Liver (tissue), 9 donors: ENCODE measurements around the gene STX2. TPM values are rescaled to one million over a fixed set of nuclear protein-coding genes. Genes with fewer than 3 reads are reported as not detected.

Experiments
- DNase-seq: peaks from one replicate; pipeline ENCODE4 v3.0.0-alpha.2; 2017; ENCODE audit warnings: low spot score
- H3K27ac ChIP-seq, 2 donors: one replicate each; pipeline ENCODE4 v1.7.0; 2013; ENCODE audit warnings: inconsistent platforms in 2 of 2, low read length in 2 of 2, control low read depth in 1 of 2, low read depth in 1 of 2, mild to moderate bottlenecking in 1 of 2
- H3K27me3 ChIP-seq, 4 donors: one replicate each; pipeline versions ENCODE4 v1.6.1 to v1.7.0; 2013; ENCODE audit warnings: low read length in 3 of 4, inconsistent platforms in 1 of 4, mild to moderate bottlenecking in 1 of 4, moderate library complexity in 1 of 4; ENCODE audit not compliant: control insufficient read depth in 4 of 4, insufficient read depth in 4 of 4
- H3K36me3 ChIP-seq, 4 donors: one replicate each; pipeline versions ENCODE4 v1.6.1 to v1.7.0; 2013; ENCODE audit warnings: low read length in 3 of 4, mild to moderate bottlenecking in 3 of 4, low read depth in 1 of 4, moderate library complexity in 1 of 4; ENCODE audit not compliant: control insufficient read depth in 4 of 4, insufficient read depth in 3 of 4
- H3K4me1 ChIP-seq, 4 donors: one replicate each; pipeline versions ENCODE4 v1.6.1 to v1.7.0; 2013; ENCODE audit warnings: low read length in 3 of 4, mild to moderate bottlenecking in 3 of 4, moderate library complexity in 1 of 4; ENCODE audit not compliant: control insufficient read depth in 4 of 4, insufficient read depth in 4 of 4
- H3K4me3 ChIP-seq, 3 donors: one replicate each; pipeline versions ENCODE4 v1.6.1 to v1.7.0; 2013; ENCODE audit warnings: low read length in 3 of 3, control low read depth in 1 of 3, low read depth in 1 of 3, mild to moderate bottlenecking in 1 of 3
- H3K9ac ChIP-seq, 2 donors: one replicate each; pipeline ENCODE4 v1.7.0; 2013; ENCODE audit warnings: low read length in 2 of 2, mild to moderate bottlenecking in 2 of 2, moderate library complexity in 2 of 2, control low read depth in 1 of 2, low read depth in 1 of 2
- H3K9me3 ChIP-seq, 4 donors: one replicate each; pipeline versions ENCODE4 v1.6.1 to v1.7.0; 2013; ENCODE audit warnings: low read length in 3 of 4; ENCODE audit not compliant: control insufficient read depth in 4 of 4
- EGR1 ChIP-seq, 2 donors: IDR thresholded peaks; 2 replicates each; pipeline ENCODE4 v1.6.1; 2016 to 2018; ENCODE audit warnings: antibody characterized with exemption in 2 of 2, low read depth in 2 of 2
- FOXA1 ChIP-seq: IDR thresholded peaks from 2 replicates; pipeline ENCODE4 v1.6.1; 2016; ENCODE audit warnings: antibody characterized with exemption
- FOXA2 ChIP-seq: IDR thresholded peaks from 2 replicates; pipeline ENCODE4 v1.6.1; 2016; ENCODE audit warnings: antibody characterized with exemption
- GABPA ChIP-seq, 2 donors: IDR thresholded peaks in 1 of 2; conservative IDR thresholded peaks in 1 of 2; 2 replicates each; pipeline ENCODE4 v1.6.1; 2016; ENCODE audit warnings: antibody characterized with exemption in 2 of 2, mild to moderate bottlenecking in 1 of 2, moderate library complexity in 1 of 2
- HNF4A ChIP-seq, 2 donors: conservative IDR thresholded peaks; 2 replicates each; pipeline ENCODE4 v1.6.1; 2016; ENCODE audit warnings: antibody characterized with exemption in 2 of 2, mild to moderate bottlenecking in 2 of 2
- HNF4G ChIP-seq: IDR thresholded peaks from 2 replicates; pipeline ENCODE4 v1.6.1; 2016; ENCODE audit warnings: antibody characterized with exemption
- JUND ChIP-seq, 2 donors: IDR thresholded peaks; 2 replicates each; pipeline ENCODE4 v1.6.1; 2016; ENCODE audit warnings: antibody characterized with exemption in 2 of 2
- NR2F2 ChIP-seq: IDR thresholded peaks from 2 replicates; pipeline ENCODE4 v1.6.1; 2016; ENCODE audit warnings: antibody characterized with exemption
- RAD21 ChIP-seq, 2 donors: IDR thresholded peaks; 2 replicates each; pipeline ENCODE4 v1.6.1; 2016; ENCODE audit warnings: antibody characterized with exemption in 2 of 2, mild to moderate bottlenecking in 2 of 2
- RXRA ChIP-seq, 2 donors: IDR thresholded peaks; 2 replicates each; pipeline ENCODE4 v1.6.1; 2017 to 2018; ENCODE audit warnings: antibody characterized with exemption in 2 of 2, mild to moderate bottlenecking in 1 of 2
- SP1 ChIP-seq: IDR thresholded peaks from 2 replicates; pipeline ENCODE4 v1.6.1; 2018; ENCODE audit warnings: antibody characterized with exemption, mild to moderate bottlenecking
- TAF1 ChIP-seq: conservative IDR thresholded peaks from 2 replicates; pipeline ENCODE4 v1.6.1; 2016; ENCODE audit warnings: antibody characterized with exemption, mild to moderate bottlenecking
- YY1 ChIP-seq: IDR thresholded peaks from 2 replicates; pipeline ENCODE4 v1.6.1; 2016; ENCODE audit warnings: antibody characterized with exemption, mild to moderate bottlenecking
- WGBS: extraction: QIAGEN DNeasy Blood & Tissue Kit; methylation state at CpG from one replicate; pipeline ENCODE4 v1.1.7; 2013; 5-methylcytosine and 5-hydroxymethylcytosine counted together
- polyA plus RNA-seq, 2 donors: library from polyadenylated mRNA; stranded (reverse) in 1 of 2; unstranded in 1 of 2; fragments of 200-250 nt in 1 of 2; fragments of >200 nt in 1 of 2; fragmentation: Nextera tagmentation in 1 of 2; extraction: Ambion mirVana in 1 of 2; gene quantifications; one replicate each; pipeline versions ENCODE4 v1.2.1 to v1.2.3, GENCODE V29; 2013 to 2015
- total RNA-seq, 2 donors: library from RNA; depleted of rRNA; stranded (reverse); fragments of >200 nt; gene quantifications; one replicate each; pipeline ENCODE4 v1.2.3, GENCODE V29; 2014
- TF ChIP-seq, protein P1 (sequence below): IDR thresholded peaks from 2 replicates; pipeline ENCODE4 v1.6.1; 2016; ENCODE audit warnings: antibody characterized with exemption, mild to moderate bottlenecking
- TF ChIP-seq, protein P2 (sequence below): IDR thresholded peaks from 2 replicates; pipeline ENCODE4 v1.6.1; 2016; ENCODE audit warnings: antibody characterized with exemption
- TF ChIP-seq, protein P3 (sequence below): IDR thresholded peaks from 2 replicates; pipeline ENCODE4 v1.6.1; 2016; ENCODE audit warnings: antibody characterized with exemption
- TF ChIP-seq, protein P4 (sequence below): fragments of 150-350 bp; IDR thresholded peaks from 2 replicates; pipeline ENCODE4 v1.5.1; 2017; ENCODE audit warnings: improper control_type of control experiment, low read depth, low read length; ENCODE audit not compliant: missing input control
- TF ChIP-seq, protein P5 (sequence below): IDR thresholded peaks from 2 replicates; pipeline ENCODE4 v1.6.1; 2016; ENCODE audit warnings: antibody characterized with exemption
- donor health status: healthy.
- donor health status: healthy.
- donor health status: healthy.
- donor health status: healthy.
- donor health status: healthy.

Gene STX2
- total and polyA plus RNA-seq, 4 donors, result 4.7 to 13.8 (median 8.9) TPM

DNA sequence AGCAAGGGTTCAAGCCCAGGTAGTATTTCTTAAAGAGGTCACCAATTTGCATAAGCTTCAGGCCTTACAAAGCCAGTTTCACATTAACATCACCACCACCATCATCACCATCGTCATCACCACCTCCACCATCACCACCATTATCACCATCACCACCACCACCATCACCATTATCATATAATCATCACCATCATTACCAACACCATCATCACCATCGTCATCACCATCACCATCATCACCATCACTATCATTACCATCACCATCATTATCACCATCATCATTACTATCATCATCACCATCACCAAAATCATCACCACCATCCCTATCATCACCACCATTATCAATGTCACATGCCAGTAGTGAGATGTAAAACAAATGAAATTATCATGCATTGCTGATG is 72.6 kb downstream of the STX2 start:
- H3K36me3 ChIP-seq, result no peaks in the 10 kb centered on the region
- no peaks in the 10 kb centered on the region for H3K4me1 ChIP-seq
- H3K9me3 ChIP-seq, result no peaks in the 10 kb centered on the region
- no peak overlapping the region for H3K9ac ChIP-seq
- no peak overlapping the region for H3K4me3 ChIP-seq
- no peak overlapping the region for H3K27ac ChIP-seq
- peaks cover 0 to 3% (median 0%) of the 10 kb centered on the region in 4 donors for H3K27me3 ChIP-seq
- DNase-seq, result no peak
- no peak for TF ChIP-seq RAD21 (IDR thresholded peaks at IDR 0.05)
- TF ChIP-seq HNF4A (conservative IDR thresholded peaks at IDR 0.05), result no peak
- TF ChIP-seq, protein P1, sequence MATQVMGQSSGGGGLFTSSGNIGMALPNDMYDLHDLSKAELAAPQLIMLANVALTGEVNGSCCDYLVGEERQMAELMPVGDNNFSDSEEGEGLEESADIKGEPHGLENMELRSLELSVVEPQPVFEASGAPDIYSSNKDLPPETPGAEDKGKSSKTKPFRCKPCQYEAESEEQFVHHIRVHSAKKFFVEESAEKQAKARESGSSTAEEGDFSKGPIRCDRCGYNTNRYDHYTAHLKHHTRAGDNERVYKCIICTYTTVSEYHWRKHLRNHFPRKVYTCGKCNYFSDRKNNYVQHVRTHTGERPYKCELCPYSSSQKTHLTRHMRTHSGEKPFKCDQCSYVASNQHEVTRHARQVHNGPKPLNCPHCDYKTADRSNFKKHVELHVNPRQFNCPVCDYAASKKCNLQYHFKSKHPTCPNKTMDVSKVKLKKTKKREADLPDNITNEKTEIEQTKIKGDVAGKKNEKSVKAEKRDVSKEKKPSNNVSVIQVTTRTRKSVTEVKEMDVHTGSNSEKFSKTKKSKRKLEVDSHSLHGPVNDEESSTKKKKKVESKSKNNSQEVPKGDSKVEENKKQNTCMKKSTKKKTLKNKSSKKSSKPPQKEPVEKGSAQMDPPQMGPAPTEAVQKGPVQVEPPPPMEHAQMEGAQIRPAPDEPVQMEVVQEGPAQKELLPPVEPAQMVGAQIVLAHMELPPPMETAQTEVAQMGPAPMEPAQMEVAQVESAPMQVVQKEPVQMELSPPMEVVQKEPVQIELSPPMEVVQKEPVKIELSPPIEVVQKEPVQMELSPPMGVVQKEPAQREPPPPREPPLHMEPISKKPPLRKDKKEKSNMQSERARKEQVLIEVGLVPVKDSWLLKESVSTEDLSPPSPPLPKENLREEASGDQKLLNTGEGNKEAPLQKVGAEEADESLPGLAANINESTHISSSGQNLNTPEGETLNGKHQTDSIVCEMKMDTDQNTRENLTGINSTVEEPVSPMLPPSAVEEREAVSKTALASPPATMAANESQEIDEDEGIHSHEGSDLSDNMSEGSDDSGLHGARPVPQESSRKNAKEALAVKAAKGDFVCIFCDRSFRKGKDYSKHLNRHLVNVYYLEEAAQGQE, result no peak
- no peak for TF ChIP-seq TAF1
- TF ChIP-seq, protein P2, sequence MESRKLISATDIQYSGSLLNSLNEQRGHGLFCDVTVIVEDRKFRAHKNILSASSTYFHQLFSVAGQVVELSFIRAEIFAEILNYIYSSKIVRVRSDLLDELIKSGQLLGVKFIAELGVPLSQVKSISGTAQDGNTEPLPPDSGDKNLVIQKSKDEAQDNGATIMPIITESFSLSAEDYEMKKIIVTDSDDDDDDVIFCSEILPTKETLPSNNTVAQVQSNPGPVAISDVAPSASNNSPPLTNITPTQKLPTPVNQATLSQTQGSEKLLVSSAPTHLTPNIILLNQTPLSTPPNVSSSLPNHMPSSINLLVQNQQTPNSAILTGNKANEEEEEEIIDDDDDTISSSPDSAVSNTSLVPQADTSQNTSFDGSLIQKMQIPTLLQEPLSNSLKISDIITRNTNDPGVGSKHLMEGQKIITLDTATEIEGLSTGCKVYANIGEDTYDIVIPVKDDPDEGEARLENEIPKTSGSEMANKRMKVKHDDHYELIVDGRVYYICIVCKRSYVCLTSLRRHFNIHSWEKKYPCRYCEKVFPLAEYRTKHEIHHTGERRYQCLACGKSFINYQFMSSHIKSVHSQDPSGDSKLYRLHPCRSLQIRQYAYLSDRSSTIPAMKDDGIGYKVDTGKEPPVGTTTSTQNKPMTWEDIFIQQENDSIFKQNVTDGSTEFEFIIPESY, result no peak
- TF ChIP-seq, protein P3, sequence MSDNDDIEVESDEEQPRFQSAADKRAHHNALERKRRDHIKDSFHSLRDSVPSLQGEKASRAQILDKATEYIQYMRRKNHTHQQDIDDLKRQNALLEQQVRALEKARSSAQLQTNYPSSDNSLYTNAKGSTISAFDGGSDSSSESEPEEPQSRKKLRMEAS, result no peak
- no peak for TF ChIP-seq FOXA1
- no peak for TF ChIP-seq JUND (IDR thresholded peaks at IDR 0.05)
- TF ChIP-seq, protein P4, sequence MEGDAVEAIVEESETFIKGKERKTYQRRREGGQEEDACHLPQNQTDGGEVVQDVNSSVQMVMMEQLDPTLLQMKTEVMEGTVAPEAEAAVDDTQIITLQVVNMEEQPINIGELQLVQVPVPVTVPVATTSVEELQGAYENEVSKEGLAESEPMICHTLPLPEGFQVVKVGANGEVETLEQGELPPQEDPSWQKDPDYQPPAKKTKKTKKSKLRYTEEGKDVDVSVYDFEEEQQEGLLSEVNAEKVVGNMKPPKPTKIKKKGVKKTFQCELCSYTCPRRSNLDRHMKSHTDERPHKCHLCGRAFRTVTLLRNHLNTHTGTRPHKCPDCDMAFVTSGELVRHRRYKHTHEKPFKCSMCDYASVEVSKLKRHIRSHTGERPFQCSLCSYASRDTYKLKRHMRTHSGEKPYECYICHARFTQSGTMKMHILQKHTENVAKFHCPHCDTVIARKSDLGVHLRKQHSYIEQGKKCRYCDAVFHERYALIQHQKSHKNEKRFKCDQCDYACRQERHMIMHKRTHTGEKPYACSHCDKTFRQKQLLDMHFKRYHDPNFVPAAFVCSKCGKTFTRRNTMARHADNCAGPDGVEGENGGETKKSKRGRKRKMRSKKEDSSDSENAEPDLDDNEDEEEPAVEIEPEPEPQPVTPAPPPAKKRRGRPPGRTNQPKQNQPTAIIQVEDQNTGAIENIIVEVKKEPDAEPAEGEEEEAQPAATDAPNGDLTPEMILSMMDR, result no peak
- TF ChIP-seq GABPA (IDR thresholded peaks at IDR 0.05 in 1 of 2, conservative IDR thresholded peaks at IDR 0.05 in 1 of 2), result no peak
- TF ChIP-seq EGR1 (IDR thresholded peaks at IDR 0.05; ENCODE audit: low read depth in 2 of 2), result no peak
- no peak for TF ChIP-seq HNF4G
- no peak for TF ChIP-seq NR2F2
- TF ChIP-seq SP1, result no peak
- no peak for TF ChIP-seq FOXA2
- TF ChIP-seq YY1, result no peak
- TF ChIP-seq RXRA (IDR thresholded peaks at IDR 0.05), result no peak
- TF ChIP-seq, protein P5, sequence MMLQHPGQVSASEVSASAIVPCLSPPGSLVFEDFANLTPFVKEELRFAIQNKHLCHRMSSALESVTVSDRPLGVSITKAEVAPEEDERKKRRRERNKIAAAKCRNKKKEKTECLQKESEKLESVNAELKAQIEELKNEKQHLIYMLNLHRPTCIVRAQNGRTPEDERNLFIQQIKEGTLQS, result no peak
- 84% methylated on average over 2 of the region's 2 CpGs for WGBS
